Mesendoderm (in vitro differentiated cells): Measurements from ENCODE around the gene BPIFB1.

Experiments used
- DNase-seq: peaks from one replicate; pipeline ENCODE4 v3.0.0; 2013
- H2AK5ac ChIP-seq: 2 replicates; pipeline ENCODE4 v1.6.1; 2013; ENCODE audit warnings: low read length, inconsistent platforms
- H2BK120ac ChIP-seq: 2 replicates; pipeline ENCODE4 v1.6.1; 2013; ENCODE audit warnings: low read depth, mild to moderate bottlenecking, low read length, moderate library complexity, mixed read lengths
- H2BK15ac ChIP-seq: replicated peaks from 2 replicates; pipeline ENCODE4 v1.6.1; 2013; ENCODE audit warnings: low read depth, mild to moderate bottlenecking, moderate library complexity
- H2BK5ac ChIP-seq: 2 replicates; pipeline ENCODE4 v1.6.1; 2013; ENCODE audit warnings: low read length, inconsistent platforms
- H3K18ac ChIP-seq: 2 replicates; pipeline ENCODE4 v1.6.1; 2013; ENCODE audit warnings: mild to moderate bottlenecking, low read length, mixed read lengths
- H3K23ac ChIP-seq: one replicate; pipeline ENCODE4 v1.6.1; 2013; ENCODE audit warnings: low read length
- H3K27ac ChIP-seq: 2 replicates; pipeline ENCODE4 v1.5.1; 2013; ENCODE audit warnings: low read depth, mild to moderate bottlenecking, inconsistent platforms, low read length, moderate library complexity
- H3K27me3 ChIP-seq: 2 replicates; pipeline ENCODE4 v1.6.1; 2013; ENCODE audit warnings: low read length, control low read depth, mild to moderate bottlenecking, inconsistent platforms; ENCODE audit not compliant: insufficient read depth, poor library complexity
- H3K36me3 ChIP-seq: 2 replicates; pipeline ENCODE4 v1.6.1; 2013; ENCODE audit warnings: low read length, inconsistent platforms; ENCODE audit not compliant: control insufficient read depth, insufficient read depth
- H3K4ac ChIP-seq: one replicate; pipeline ENCODE4 v1.6.1; 2013; ENCODE audit warnings: low read depth, mild to moderate bottlenecking, low read length, moderate library complexity
- H3K4me1 ChIP-seq: 2 replicates; pipeline ENCODE4 v1.6.1; 2013; ENCODE audit warnings: low read depth, low read length, inconsistent platforms; ENCODE audit not compliant: control insufficient read depth
- H3K4me2 ChIP-seq: 2 replicates; pipeline ENCODE4 v1.6.1; 2013; ENCODE audit warnings: low read length
- H3K4me3 ChIP-seq: 2 replicates; pipeline ENCODE4 v1.5.1; 2013; ENCODE audit warnings: mild to moderate bottlenecking, low read length
- H3K56ac ChIP-seq: one replicate; pipeline ENCODE4 v1.6.1; 2013; ENCODE audit warnings: low read length
- H3K79me1 ChIP-seq: 2 replicates; pipeline ENCODE4 v1.6.1; 2013; ENCODE audit warnings: low read length, inconsistent platforms
- H3K79me2 ChIP-seq: 2 replicates; pipeline ENCODE4 v1.6.1; 2013; ENCODE audit warnings: mild to moderate bottlenecking, low read length; ENCODE audit not compliant: control insufficient read depth, insufficient read depth
- H3K9ac ChIP-seq: 2 replicates; pipeline ENCODE4 v1.6.1; 2013; ENCODE audit warnings: low read length, inconsistent platforms
- H4K5ac ChIP-seq: one replicate; pipeline ENCODE4 v1.6.1; 2013; ENCODE audit warnings: low read length
- H4K8ac ChIP-seq: one replicate; pipeline ENCODE4 v1.6.1; 2013; ENCODE audit warnings: low read depth, mild to moderate bottlenecking, control low read depth, low read length, moderate library complexity
- WGBS: extraction: QIAGEN DNeasy Blood & Tissue Kit; methylation state at CpG from one replicate; pipeline ENCODE4 v1.1.7; 2013; ENCODE audit warnings: low lambda C conversion rate, missing lambda C conversion rate; ENCODE audit not compliant: insufficient coverage; ENCODE audit errors: extremely low coverage; 5-methylcytosine and 5-hydroxymethylcytosine counted together

BPIFB1 gene

DNA sequence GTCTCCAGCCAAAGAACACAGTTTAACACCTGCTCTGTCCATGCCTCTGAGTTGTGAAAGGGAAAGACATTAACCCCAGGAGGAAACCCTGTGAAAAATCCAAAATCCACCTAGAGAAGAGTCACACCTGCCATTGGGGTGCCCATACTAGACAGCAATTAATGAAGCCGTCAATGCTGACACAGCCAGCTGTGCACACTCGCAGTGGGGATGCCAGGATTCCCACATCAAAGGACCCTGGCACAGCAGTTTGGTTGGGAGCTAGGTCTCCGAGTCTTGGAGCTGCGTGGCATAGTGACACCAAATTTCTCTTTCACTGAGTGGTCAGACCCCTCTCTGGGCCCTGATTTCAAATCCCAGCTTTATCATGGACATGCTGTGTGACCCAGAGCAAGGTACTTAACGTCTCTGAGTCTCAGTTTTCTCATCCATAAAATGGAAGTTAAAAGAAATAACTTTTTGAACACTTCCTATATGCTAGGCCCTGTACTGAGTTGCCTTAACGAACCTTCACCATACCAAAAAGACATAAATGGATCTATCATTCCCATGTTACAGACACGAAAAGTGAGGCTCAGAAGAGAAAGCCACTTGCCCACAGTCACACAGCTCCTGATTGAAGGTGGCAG lies 30.8 kb downstream of the BPIFB1 start:
- WGBS, result no CpG with 5 or more reads among the region's 7 CpGs
- Histone ChIP-seq H3K4ac (no peak overlapping the region), H3K4me1 (no peaks in the 10 kb centered on the region), H4K5ac (no peak overlapping the region), H3K4me2 (no peak overlapping the region), H3K23ac (no peak overlapping the region), H2BK120ac (no peak overlapping the region), H3K27ac (no peak overlapping the region), H3K4me3 (no peak overlapping the region), H3K36me3 (no peaks in the 10 kb centered on the region), H2AK5ac (no peak overlapping the region), H2BK15ac (no peak overlapping the region), H3K56ac (no peak overlapping the region), H3K79me1 (no peaks in the 10 kb centered on the region), H3K9ac (no peak overlapping the region), H3K79me2 (no peaks in the 10 kb centered on the region), H2BK5ac (no peak overlapping the region), H4K8ac (no peak overlapping the region), H3K18ac (no peak overlapping the region), H3K27me3 (no peaks in the 10 kb centered on the region)
- no peak for DNase-seq

DNA sequence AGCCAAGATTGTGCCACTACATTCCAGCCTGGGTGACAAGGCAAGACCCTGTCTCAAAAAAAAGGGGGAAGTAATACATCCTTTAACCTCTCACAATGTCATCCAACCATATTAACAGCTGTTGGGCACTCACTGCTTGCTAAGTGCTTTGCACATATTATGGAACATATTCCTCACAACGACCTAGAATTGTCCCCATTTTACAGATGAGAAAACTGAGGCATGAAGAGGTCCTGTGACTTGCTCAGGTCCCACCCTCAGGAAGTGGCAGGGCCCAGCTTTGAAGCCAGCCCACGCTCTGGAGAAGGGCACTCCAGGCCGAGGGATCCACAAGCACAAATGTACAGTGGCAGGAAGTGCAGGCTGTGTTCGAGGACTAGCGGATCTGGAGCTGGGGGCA lies 33.3 kb downstream of the BPIFB1 start:
- no peak for DNase-seq
- H2BK5ac ChIP-seq, result no peak overlapping the region
- H2AK5ac ChIP-seq, result no peak overlapping the region
- H2BK15ac ChIP-seq, result no peak overlapping the region
- H3K79me2 ChIP-seq, result no peaks in the 10 kb centered on the region
- no peak overlapping the region for H3K4ac ChIP-seq
- no peaks in the 10 kb centered on the region for H3K27me3 ChIP-seq
- no peak overlapping the region for H3K4me2 ChIP-seq
- no peaks in the 10 kb centered on the region for H3K79me1 ChIP-seq
- no peak overlapping the region for H3K27ac ChIP-seq
- H3K9ac ChIP-seq, result no peak overlapping the region
- H3K18ac ChIP-seq, result no peak overlapping the region
- H2BK120ac ChIP-seq, result no peak overlapping the region
- H3K4me3 ChIP-seq, result no peak overlapping the region
- no peak overlapping the region for H4K5ac ChIP-seq
- H3K4me1 ChIP-seq, result no peaks in the 10 kb centered on the region
- no peak overlapping the region for H4K8ac ChIP-seq
- WGBS, result no CpG with 5 or more reads among the region's 5 CpGs
- H3K36me3 ChIP-seq, result no peaks in the 10 kb centered on the region
- no peak overlapping the region for H3K56ac ChIP-seq
- no peak overlapping the region for H3K23ac ChIP-seq

DNA sequence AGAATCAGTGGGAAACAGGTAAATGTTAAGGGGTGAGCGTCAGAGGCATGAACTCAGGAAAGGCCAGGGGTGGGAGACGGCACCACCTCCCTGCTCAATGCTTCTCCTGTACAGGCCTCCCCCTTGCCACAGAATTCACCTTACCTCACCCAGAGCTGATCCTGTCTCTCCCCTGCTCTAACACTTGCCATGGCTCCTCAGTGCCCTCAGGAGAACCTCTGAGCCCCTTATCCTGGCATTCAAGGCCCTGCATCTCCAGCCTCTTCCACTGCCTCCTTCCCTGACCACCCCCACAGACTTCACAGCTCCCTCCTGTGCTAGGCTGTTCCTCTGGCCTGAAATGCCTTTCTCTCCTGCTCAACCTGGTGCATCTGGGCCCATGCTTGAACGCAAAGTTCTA lies 33.9 kb downstream of the BPIFB1 start:
- H3K4me3 ChIP-seq, result no peak overlapping the region
- no peak overlapping the region for H3K9ac ChIP-seq
- no peak for DNase-seq
- H3K18ac ChIP-seq, result no peak overlapping the region
- H2BK120ac ChIP-seq, result no peak overlapping the region
- WGBS, result no CpG with 5 or more reads among the region's 3 CpGs
- H3K56ac ChIP-seq, result no peak overlapping the region
- no peak overlapping the region for H3K27ac ChIP-seq
- H3K79me1 ChIP-seq, result no peaks in the 10 kb centered on the region
- no peaks in the 10 kb centered on the region for H3K36me3 ChIP-seq
- H2BK5ac ChIP-seq, result no peak overlapping the region
- no peak overlapping the region for H3K4me2 ChIP-seq
- no peak overlapping the region for H4K8ac ChIP-seq
- H3K4ac ChIP-seq, result no peak overlapping the region
- no peaks in the 10 kb centered on the region for H3K79me2 ChIP-seq
- no peaks in the 10 kb centered on the region for H3K4me1 ChIP-seq
- no peak overlapping the region for H2BK15ac ChIP-seq
- no peak overlapping the region for H3K23ac ChIP-seq
- no peak overlapping the region for H2AK5ac ChIP-seq
- no peaks in the 10 kb centered on the region for H3K27me3 ChIP-seq
- no peak overlapping the region for H4K5ac ChIP-seq

DNA sequence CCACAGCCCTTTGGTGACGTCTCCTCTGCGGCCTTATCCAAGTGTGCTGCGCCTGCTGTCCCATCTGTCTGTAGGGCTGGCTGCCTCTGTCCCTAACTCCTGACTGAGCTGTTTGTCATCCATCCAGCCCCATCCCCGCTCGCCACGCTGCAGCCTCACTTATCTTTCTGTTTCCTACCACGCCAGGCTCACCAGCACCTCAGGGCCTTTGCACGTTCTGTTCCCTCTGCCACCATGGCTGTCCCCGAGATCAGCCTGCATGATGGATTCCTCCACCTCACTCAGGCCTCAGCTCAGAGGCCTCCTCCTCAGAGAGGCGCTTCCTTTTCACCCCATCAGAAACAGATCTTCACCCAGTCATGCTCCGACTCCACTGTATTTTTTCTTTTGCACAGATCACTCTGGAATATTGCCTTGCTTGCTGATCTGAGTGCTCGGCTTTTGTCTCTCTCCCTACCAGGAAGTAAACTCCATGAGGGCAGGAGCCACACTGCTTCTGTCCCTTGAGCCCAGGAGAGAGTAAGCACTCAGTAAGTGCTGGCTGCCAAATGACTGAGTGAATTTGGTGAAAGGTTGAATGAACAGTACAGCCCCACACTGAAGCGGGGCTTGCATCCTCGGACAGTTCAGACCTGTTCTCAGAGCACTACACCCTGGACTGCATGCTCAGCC lies 34.5 kb downstream of the BPIFB1 start:
- H3K4me3 ChIP-seq, result no peak overlapping the region
- H3K79me2 ChIP-seq, result no peaks in the 10 kb centered on the region
- H3K4me1 ChIP-seq, result no peaks in the 10 kb centered on the region
- no peak overlapping the region for H3K27ac ChIP-seq
- no peak overlapping the region for H3K56ac ChIP-seq
- no peak overlapping the region for H2BK120ac ChIP-seq
- H3K4me2 ChIP-seq, result no peak overlapping the region
- no peaks in the 10 kb centered on the region for H3K36me3 ChIP-seq
- no peak overlapping the region for H2BK15ac ChIP-seq
- no peak for DNase-seq
- H4K8ac ChIP-seq, result no peak overlapping the region
- no peaks in the 10 kb centered on the region for H3K27me3 ChIP-seq
- no peaks in the 10 kb centered on the region for H3K79me1 ChIP-seq
- H4K5ac ChIP-seq, result no peak overlapping the region
- no CpG with 5 or more reads among the region's 14 CpGs for WGBS
- H2AK5ac ChIP-seq, result no peak overlapping the region
- H3K4ac ChIP-seq, result no peak overlapping the region
- H3K9ac ChIP-seq, result no peak overlapping the region
- H3K23ac ChIP-seq, result no peak overlapping the region
- no peak overlapping the region for H2BK5ac ChIP-seq
- no peak overlapping the region for H3K18ac ChIP-seq

DNA sequence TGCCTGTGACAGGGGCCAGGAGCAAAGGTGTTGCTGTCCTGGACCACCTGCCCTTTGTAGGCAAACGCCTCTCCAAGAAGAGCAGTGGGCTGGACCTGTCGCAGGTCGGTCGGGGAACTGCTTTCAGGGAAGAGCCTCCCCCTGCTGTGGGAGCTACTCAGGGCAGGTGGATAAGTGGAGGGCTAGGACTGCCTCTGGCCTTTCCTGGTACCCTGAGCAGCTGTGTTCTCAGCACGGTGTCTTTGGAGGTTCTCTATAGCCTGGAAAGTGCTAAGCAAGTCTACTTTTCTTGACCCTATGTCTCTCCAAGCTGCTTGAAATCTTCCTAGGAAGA lies 35.0 kb downstream of the BPIFB1 start:
- H3K4me2 ChIP-seq, result no peak overlapping the region
- no peak overlapping the region for H3K18ac ChIP-seq
- no peaks in the 10 kb centered on the region for H3K4me1 ChIP-seq
- H3K4me3 ChIP-seq, result no peak overlapping the region
- H3K4ac ChIP-seq, result no peak overlapping the region
- H3K23ac ChIP-seq, result no peak overlapping the region
- H3K56ac ChIP-seq, result no peak overlapping the region
- no peaks in the 10 kb centered on the region for H3K79me1 ChIP-seq
- no peaks in the 10 kb centered on the region for H3K79me2 ChIP-seq
- no peak overlapping the region for H4K5ac ChIP-seq
- H3K9ac ChIP-seq, result no peak overlapping the region
- no peak overlapping the region for H2AK5ac ChIP-seq
- no CpG with 5 or more reads among the region's 5 CpGs for WGBS
- H2BK5ac ChIP-seq, result no peak overlapping the region
- no peak for DNase-seq
- no peak overlapping the region for H2BK15ac ChIP-seq
- no peak overlapping the region for H2BK120ac ChIP-seq
- no peaks in the 10 kb centered on the region for H3K36me3 ChIP-seq
- no peaks in the 10 kb centered on the region for H3K27me3 ChIP-seq
- H3K27ac ChIP-seq, result no peak overlapping the region
- H4K8ac ChIP-seq, result no peak overlapping the region

DNA sequence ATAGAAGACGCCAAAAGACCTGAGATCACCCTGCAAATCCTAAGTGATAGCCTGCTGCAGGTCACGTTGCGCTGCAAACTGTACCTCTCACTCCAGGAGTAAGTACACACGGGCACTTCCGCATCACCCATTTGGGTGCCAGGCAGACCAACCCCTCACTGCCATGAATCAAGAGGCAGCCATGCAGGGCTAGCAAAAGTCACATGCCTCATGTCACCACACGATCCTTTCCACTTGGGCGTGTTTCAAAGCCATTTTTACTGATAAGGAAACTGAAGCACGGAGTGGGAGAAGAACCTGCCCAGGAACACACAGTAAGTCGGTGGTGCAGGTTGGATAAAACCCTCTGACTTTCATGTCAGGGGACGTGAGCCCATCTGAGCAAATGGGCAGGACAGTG lies 37.0 kb downstream of the BPIFB1 start:
- no peaks in the 10 kb centered on the region for H3K79me2 ChIP-seq

More for the DNA sequence above, 37.0 kb downstream of the BPIFB1 start:
- Histone ChIP-seq H4K8ac (no peak overlapping the region), H2BK15ac (no peak overlapping the region), H2BK5ac (no peak overlapping the region), H4K5ac (no peak overlapping the region), H3K4me1 (no peaks in the 10 kb centered on the region), H3K23ac (no peak overlapping the region), H3K36me3 (no peaks in the 10 kb centered on the region), H3K79me1 (no peaks in the 10 kb centered on the region), H2AK5ac (no peak overlapping the region), H3K4me3 (no peak overlapping the region), H3K4ac (no peak overlapping the region), H3K4me2 (no peak overlapping the region), H3K18ac (no peak overlapping the region), H2BK120ac (no peak overlapping the region), H3K9ac (no peak overlapping the region), H3K27ac (no peak overlapping the region), H3K56ac (no peak overlapping the region), H3K27me3 (no peaks in the 10 kb centered on the region)
- no peak for DNase-seq
- no CpG with 5 or more reads among the region's 10 CpGs for WGBS
